NCI-H2227 (cell line): ENCODE measurements around the gene HDGFL2.

Experiments used
- DNase-seq: peaks from one replicate; lab custom pipeline; 2025; ENCODE audit not compliant: unreplicated experiment; lab: John Stamatoyannopoulos, UW

The HDGFL2 gene

DNA sequence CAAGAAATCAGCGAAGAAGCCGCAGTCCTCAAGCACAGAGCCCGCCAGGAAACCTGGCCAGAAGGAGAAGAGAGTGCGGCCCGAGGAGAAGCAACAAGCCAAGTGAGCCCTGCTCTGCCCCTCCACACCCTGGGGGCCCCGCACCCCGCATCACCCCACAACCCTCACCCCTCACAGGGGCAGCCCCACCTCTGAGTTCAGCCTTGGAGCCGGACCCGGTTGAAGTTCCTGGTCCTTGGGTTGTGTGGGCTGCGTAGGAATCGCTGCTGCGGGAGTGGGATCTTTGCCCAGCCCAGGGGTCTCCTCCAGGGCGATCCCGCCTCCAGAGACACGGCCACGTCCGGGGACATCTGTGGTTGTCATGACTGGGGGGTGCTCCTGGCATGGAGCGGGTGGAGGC is 24.2 kb downstream of the HDGFL2 start:
- no peak for DNase-seq

DNA sequence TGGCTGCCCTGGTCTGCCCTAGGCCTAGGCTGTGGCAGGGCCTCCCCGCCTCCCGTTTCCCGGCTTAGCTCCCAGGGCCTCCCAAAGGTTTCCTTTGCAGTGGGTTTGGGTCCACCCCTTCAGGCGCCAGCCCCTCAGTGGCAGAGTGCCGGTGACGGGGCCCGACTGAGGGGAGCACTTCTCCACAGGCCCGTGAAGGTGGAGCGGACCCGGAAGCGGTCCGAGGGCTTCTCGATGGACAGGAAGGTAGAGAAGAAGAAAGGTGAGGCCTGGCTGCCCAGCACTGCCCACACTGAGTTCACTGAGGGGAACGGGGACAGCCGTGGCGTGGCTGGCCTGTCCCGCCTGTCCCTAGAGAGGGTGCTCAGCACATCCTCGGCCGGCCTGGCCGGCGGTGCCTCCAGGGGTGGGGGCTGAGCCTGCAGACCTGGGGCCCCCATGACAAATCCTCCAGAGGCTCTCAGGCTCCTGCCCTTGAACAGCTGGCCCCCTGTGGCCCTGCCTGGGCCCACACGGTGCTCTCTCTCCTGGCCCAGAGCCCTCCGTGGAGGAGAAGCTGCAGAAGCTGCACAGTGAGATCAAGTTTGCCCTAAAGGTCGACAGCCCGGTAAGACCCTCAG is 25.8 kb downstream of the HDGFL2 start:
- no peak for DNase-seq

DNA sequence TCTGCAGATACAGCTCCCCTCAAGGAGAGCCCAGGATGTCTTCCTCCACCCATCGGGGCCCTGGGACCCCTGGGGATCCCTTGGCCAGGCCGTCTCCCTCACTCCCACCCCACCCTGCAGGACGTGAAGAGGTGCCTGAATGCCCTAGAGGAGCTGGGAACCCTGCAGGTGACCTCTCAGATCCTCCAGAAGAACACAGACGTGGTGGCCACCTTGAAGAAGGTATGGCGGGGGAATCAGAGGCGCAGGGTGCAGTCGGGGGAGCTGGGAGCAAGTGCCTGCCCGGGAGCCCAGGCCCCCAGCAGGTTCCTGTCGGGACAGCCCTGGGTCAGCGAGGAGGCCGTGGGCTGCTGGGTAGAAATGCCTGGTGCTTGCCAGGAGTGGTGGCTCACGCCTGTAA is 26.6 kb downstream of the HDGFL2 start:
- DNase-seq: no peak

DNA sequence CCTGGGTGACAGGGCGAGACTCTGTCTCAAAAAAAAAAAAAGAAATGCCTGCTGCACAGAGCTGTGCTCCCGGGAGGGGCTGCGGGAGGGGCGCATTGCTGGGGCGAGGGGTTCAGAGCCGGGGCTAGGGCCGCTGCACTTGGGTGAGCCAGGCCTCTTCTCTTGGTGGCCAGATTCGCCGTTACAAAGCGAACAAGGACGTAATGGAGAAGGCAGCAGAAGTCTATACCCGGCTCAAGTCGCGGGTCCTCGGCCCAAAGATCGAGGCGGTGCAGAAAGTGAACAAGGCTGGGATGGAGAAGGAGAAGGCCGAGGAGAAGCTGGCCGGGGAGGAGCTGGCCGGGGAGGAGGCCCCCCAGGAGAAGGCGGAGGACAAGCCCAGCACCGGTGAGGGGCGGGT is 27.2 kb downstream of the HDGFL2 start:
- DNase-seq: no peak

DNA sequence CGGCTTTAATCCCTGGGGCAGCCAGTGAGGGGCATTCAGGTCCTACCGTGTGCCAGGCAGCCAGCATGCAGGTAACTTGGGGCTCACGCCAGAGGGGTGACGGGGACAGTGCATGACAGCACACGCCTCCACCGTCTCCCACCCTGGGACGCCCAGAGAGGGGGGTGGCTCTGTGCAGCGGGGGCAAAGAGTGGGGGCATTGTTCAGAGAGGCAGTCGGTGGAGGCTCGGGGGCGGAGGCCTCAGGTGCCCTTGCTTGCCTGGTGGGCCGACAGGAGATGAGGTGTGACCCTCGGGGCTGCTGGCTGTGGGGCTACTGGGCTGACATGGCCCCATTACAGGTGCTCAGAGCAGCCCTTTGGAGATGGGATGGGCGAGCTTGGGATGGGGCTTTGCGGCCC is 27.8 kb downstream of the HDGFL2 start:
- no peak for DNase-seq

DNA sequence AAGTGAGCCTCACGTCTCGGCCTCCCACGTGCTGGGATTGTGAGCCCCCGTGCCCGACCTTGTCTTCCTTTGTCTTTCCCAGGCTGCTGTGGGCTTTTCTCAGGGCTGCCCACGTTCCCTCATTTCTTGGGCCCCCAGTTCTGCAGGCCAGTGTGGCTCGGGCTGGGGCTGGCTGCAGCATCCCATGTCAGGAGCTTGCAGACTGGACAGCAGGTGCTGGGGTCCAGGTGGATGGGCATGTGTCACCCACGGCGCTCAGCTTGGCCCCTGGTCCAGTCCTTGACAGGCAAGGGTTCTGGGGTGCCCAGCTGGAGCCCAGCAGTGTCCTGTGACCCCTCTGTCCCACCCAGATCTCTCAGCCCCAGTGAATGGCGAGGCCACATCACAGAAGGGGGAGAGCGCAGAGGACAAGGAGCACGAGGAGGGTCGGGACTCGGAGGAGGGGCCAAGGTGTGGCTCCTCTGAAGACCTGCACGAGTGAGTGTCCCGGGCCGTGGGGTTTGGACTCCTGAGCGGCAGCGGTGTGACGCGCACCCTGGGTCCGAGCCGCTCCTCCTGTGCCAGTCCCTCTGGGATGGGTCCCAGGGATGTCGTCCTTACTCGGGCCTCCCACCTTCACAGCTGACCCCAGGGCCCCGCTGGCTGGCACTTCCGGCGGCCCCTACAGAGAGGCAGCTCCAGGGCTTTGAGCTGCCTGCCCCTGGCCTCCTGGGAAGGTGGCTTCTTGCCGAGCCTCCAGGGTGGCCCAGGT is 28.9 kb downstream of the HDGFL2 start:
- DNase-seq: no peak

DNA sequence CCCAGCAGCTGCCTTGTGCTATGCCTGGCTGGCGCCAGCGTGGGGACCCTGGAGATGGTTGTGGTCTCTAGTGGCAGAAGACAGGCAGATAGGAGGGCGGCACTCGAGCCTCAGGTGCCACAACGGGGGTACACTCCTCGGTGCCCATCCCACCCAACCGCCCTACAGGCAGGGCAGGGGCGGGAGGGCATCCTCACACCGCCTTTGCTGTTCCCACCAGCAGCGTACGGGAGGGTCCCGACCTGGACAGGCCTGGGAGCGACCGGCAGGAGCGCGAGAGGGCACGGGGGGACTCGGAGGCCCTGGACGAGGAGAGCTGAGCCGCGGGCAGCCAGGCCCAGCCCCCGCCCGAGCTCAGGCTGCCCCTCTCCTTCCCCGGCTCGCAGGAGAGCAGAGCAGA is 29.6 kb downstream of the HDGFL2 start:
- no peak for DNase-seq

DNA sequence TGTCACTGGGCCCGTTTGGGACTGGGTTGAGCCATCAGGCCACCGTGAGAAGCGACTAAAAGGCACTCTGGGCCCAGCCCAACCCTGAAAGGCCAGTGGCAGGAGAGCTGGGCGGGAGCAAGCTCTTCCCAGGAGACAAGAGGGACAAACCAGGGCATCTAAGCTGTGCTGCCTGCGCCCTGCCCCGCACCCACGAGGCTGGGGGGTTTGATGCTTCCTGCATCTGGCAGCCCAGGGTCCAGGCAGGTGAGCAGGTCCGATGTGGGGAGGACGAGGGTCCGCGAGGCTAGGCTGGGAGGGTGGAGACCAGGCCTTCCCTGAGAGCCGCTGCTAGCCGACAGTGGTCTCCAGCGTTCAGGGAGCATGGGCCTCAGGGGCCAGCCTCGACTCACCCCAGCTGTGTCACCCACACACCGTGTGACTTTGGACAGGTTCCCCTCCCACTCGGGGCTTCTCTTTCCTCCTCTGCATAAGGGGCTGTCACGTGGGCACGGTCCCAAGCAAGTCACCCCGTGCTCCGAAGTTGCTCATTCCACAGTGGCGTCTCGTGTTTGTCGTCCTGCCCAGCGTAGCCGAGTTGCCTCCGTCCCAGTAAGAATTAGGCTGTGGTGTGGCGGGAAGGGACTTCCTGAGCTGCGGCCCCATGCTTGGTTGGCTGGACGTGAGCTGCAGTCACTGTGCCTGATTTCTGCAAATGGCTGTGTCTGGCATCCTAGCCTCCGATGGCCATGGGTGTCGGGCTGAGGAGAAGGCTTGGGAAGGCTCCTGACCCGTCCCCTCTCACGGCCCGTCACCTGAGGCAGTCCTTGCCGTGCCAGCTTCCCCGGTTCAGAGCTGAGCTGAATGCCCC is 30.4 kb downstream of the HDGFL2 start:
- DNase-seq: no peak

DNA sequence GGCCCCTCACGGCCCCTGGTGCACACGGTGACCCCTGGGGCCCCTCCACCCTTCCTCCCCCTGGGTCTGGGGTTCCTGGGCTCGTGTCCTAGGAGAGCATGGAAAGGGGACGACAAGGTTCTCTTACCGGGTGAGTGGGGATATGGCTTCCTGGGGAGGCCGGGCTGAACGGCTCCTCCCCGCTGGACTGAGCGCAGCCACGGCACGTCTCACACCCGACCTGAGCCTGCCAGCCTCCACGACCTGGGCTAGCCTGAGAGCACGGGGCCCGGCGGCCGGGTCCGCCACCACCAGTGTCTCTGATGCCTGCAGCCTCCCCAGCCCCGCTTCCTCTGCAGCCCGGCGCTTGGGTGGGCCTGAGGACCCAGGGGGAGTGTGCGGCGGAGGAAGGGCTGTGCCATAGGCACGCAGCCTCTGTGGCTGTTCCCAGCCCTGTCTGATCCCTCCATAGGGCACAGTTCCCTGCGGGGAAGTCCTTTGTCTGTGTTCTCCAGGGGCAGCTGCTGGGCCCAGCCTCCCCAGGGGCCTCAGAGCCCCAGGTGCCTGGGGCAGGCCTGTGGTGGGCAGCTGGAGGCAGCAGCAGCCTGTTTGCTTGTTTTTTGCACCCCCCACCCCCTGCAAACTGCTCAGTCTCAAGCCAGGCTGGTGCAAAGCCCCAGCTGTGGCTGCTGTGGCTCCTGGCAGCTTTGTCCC is 31.2 kb downstream of the HDGFL2 start:
- DNase-seq: peak; percentile 27

DNA sequence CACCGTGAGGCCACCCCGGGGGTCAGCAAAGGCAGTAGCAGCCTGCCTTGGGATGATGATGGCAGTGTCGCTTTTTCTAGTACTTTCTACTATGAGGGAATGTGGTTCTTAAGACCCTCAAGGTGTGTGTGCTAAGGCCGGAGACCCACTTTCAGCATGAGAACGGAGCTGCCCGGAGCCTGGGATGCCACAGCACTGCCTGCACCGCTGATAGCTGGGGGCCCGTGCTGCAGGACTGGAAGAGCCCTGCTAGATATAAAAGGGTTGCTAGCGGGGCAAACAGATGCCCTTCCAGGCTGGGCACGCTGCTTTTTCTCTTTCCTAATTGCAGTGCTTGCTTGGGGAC is 31.7 kb downstream of the HDGFL2 start:
- DNase-seq: no peak

DNA sequence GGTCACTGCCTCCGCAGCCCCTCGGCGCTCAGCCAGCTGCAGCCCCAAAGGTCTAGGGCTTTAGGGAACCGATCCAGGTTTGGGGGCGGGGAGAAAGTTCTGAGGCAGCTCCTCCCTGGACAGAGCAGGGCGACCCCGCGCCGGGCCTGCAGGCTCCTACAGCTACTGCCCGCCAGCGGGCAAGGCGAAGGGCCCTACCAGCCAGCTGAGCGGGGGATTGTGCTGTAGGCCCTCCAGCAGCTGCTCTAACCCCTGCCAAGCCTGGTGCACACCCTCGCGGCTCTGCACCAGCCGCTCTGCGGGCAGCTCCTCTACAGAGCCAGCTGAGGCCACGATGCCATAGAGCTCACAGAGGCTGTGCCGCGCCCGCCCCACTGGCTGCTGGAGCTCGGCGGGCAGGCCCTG is 32.2 kb downstream of the HDGFL2 start:
- DNase-seq: peak; percentile 19

DNA sequence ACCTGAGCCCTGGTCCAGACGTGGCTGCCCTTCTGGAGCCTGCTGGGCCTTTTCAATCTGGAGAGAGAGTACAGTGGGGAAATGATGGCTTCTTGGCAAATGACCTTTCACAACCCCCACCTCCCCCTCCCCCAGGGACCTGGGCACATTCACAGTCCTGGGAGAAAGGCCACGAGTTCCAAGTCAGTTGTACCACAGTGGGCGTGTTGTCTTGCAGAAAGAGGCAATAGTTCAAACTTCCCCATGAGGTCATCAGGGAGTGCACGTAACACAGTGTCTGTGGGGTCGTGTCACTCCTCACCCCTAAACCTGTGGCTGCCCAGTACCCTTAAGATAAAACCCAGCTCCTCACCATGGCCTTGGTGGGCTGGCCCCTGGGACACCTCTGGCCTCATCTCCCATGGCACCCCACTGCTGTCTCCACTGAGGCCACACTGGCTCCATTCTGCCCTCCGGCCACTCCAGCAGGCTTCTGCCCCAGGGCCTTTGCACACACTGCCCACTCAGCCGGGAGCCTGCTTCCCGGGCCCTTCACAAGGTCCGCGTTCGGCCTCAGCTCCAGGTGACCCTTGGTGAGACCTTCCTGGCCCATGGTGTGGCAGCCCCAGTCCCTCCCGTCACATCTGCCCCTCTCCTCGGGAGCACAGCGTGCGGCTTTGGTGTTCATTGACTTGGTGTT is 32.9 kb downstream of the HDGFL2 start:
- no peak for DNase-seq

DNA sequence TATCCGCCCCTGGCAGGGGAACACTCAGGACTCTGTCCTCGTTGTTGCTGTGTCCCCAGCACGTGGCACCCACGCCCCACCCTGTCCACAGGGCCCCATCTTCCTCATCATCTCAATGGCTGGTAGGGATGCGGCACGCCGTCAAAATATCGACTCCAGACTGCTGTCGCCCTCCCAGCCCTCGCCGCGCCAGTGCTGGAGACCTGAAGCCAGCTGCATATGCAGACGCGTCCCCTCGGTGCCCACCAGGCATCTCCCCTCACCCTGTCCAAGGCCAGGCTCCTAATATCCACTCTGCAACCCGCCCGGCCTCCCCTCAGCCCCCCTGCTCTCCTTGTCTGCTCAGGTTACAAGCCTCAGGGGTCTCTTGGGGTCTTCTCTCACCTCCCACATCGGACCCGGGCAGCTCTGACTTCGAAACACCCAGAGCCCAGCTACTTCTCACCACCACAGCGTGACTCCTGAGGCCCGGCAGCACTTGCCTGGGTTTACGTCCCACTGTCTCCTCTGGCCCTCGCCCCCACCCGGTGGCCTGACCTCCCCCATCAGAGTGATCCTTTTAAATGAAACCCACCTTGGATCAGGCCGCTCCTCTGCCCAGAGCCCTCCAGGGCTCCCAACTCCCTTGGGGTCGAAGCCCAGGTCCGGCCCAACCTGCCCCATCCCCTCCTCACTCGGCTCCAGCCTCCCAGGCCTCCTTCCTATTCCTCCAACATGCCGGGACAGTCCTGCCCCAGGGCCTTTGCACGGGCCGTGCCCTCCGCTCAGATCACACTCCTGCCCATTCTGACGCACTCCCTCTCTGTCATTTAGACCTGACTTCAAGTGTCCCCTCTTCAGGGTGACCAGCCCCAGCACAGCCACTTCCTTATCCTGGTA is 33.7 kb downstream of the HDGFL2 start:
- no peak for DNase-seq

DNA sequence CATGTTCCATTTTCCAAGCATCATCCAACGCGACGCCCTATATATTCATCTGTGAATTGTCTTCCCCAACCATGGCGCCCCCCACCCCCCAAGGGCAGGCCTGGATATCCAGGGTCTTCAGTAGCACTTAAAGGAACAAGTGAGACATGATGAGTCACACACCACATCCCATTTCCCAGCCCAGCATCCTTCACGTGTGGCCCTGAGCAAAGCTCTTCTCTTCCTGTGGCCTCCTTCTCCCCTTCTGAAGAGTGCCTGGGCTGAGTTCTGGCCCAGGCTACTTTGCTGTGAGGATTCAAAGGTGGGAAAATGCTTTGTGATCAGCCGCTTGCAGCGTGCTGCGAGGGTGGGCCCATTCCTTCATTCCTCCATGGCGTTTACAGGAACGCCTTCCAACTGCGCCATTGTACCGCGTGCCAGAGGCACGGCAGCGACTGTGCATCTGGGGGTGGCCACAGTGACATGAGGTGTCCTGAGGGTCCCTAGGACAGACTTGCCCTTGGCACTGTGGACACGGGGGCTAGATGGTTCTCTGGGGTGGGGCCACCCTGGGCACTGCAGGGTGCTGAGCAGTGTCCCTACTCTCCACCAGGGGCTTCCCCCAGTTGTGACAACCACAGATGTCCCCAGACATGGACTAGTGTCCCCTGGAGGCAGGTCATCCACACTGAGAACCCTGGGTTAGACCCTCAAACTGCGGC is 34.5 kb downstream of the HDGFL2 start:
- DNase-seq: no peak

DNA sequence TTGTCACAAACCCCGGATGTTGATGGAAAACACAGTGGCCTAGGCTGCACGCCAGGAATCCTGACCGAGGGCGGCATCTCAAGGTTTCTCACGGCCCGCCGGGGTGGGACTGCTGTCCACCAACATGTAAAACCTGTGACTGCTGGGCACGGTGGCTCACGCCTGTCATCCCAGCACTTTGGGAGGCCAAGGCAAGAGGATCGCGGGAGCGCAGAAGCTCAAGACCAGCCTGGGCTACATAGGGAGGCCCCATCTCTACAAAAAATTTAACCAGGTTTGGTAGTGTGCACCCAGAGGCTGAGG is 35.0 kb downstream of the HDGFL2 start:
- DNase-seq: no peak

DNA sequence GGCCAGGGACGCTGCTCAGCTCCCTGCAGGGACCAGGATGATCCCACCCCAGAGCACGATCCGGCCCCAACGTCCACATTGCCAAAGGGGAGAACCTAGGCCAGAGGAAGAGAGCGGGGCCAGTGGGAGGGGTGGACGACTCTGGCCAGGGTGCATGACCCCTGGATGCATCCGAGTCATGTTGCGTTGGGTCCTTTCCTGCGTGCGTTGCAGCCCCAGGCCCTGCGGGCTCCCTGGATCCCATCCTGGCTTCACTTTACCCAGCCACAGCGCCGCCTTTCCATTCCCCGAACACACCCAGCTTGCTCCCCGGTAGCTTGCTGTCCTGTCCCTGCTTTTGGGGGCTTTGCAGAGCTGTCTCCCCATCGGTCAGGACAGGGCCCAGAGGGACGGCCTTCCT is 35.7 kb downstream of the HDGFL2 start:
- no peak for DNase-seq

DNA sequence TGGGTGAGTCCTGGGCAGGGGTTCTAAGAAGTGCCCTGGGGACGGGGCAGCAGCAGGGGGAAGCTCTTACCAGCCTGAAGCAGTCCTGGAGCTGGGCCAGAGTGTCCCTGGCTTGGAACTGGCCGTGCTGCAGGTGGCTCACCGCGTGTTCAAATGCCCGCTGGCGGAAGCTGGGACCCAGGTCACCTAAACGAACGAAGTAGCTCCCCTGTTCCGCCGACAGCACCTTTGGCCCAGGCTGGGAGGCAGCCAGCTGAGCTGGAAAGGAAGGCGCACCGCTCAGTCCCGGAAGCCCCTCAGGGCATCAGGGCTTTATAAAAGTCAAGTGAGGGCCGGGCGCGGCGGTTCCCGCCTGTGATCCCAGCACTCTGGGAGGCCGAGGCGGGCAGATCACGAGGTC is 36.6 kb downstream of the HDGFL2 start:
- DNase-seq: no peak

DNA sequence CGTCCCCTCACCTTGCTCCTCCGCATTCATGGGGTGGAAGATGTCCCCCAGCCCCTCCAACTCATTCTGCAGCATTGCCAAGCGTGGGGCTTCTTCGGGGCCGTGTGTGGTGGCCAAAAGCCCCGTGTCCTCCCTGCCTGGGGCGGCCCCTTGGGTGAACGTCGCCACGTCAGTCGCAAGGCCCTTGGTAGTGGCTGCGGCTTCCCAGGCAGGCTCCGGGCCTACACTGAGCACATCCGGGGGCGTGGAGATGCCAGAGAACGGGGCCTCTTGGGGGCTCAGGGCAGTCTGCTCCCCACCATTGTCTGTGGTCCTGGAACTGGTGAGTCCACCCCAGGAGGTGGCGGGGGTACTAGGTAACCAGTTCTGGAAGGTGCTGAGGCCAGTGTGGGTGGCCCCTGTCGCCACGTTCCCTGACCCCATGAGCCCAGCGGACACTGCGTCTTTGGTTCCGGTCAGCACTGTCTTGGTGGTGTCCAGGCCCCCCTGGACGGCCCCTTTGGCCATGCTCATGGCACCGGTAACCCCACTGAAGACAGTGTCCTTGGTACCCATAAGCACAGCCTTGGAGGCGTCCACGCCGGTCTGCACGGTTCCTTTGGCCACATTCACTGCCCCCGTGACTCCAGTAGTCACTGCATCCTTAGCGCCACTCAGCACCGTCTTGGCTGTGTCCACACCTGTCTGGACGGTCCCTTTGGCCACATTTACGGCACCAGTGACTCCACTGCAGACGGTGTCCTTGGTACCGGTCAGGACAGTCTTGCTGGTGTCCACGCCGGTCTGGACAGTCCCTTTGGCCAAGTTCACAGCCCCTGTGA is 38.5 kb downstream of the HDGFL2 start:
- DNase-seq: no peak
